Nephron (organoid): ENCODE results near the gene ESYT2.

Experiments used
- H3K27ac Mint-ChIP-seq, 3 experiments: 2 replicates each; pipeline ENCODE4 v1.8.0; 2020; ENCODE audit warnings: mixed read lengths in 3 of 3, mild to moderate bottlenecking in 2 of 3, moderate library complexity in 1 of 3
- H3K27me3 Mint-ChIP-seq: 2 replicates; pipeline ENCODE4 v1.8.0; 2021; ENCODE audit warnings: low read depth, mild to moderate bottlenecking, moderate library complexity, mixed read lengths
- H3K36me3 Mint-ChIP-seq: 2 replicates; pipeline ENCODE4 v1.8.0; 2020; ENCODE audit warnings: low read depth, mixed read lengths
- H3K4me1 Mint-ChIP-seq: 2 replicates; pipeline ENCODE4 v1.8.0; 2020; ENCODE audit warnings: mixed read lengths
- H3K4me3 Mint-ChIP-seq, 3 experiments: 2 replicates each; pipeline ENCODE4 v1.8.0; 2020; ENCODE audit warnings: mild to moderate bottlenecking in 3 of 3, mixed read lengths in 3 of 3, moderate library complexity in 2 of 3
- H3K9me3 Mint-ChIP-seq: 2 replicates; pipeline ENCODE4 v1.8.0; 2020; ENCODE audit warnings: mixed read lengths
- TF ChIP-seq, protein P1 (sequence below), 3 experiments: fragments of 200-600 bp; sonication (generic); IDR thresholded peaks; one replicate each; pipeline ENCODE4 v1.5.0; 2021; ENCODE audit warnings: antibody characterized with exemption in 3 of 3; ENCODE audit not compliant: unreplicated experiment in 3 of 3

ESYT2 gene

DNA sequence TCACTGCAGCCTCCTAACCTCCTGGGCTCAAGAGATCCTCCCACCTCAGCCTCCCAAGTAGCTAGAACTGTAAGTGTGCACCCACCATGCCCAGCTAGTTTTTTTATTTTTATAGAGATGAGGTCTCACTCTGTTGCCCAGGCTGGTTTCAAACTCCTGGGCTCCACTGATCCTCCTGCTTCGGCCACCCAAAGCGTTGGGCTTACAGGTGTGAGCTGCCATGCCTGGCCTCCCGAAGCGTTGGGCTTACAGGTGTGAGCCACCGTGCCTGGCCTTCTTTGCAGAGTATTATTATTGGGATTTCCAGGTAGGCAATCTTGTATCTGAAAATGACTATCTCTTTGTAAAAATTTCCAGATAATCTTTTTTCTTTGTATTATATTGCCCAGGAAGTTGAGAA lies 101.6 kb downstream of the ESYT2 start:
- TF ChIP-seq, protein P1, sequence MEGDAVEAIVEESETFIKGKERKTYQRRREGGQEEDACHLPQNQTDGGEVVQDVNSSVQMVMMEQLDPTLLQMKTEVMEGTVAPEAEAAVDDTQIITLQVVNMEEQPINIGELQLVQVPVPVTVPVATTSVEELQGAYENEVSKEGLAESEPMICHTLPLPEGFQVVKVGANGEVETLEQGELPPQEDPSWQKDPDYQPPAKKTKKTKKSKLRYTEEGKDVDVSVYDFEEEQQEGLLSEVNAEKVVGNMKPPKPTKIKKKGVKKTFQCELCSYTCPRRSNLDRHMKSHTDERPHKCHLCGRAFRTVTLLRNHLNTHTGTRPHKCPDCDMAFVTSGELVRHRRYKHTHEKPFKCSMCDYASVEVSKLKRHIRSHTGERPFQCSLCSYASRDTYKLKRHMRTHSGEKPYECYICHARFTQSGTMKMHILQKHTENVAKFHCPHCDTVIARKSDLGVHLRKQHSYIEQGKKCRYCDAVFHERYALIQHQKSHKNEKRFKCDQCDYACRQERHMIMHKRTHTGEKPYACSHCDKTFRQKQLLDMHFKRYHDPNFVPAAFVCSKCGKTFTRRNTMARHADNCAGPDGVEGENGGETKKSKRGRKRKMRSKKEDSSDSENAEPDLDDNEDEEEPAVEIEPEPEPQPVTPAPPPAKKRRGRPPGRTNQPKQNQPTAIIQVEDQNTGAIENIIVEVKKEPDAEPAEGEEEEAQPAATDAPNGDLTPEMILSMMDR (IDR thresholded peaks at IDR 0.05; ENCODE audit: unreplicated experiment in 3 of 3): no peak
- no peak overlapping the region for H3K27ac Mint-ChIP-seq
- no peak overlapping the region for H3K4me3 Mint-ChIP-seq
- H3K27me3 Mint-ChIP-seq: no peaks in the 10 kb centered on the region
- peaks cover 11% of the 10 kb centered on the region for H3K36me3 Mint-ChIP-seq
- no peaks in the 10 kb centered on the region for H3K9me3 Mint-ChIP-seq
- peaks cover 9% of the 10 kb centered on the region for H3K4me1 Mint-ChIP-seq

DNA sequence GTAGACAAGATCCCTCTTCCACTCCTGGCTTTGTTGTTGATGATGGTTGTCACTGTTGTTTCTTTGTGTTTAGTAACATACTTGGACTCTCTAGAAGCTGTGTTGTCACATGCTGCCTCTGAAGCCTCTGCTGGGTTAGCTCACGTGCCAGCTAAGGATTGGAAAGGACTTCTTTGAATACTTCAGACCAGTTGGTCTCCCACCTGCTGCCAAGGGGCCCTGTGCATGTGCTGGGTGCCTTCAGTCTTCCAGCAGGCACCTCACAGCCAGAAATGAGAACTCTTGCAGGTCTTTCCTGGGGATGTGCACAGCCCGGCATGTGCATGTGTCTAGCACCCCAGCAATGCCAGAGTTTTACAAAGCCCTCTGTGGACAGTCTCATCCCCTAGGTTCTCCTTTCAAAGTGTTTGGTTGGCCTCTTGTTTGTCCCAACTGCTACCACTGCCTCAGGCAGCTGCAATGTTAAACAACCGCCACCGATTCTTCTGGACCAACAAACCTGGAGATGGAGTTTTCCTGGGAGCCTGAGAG lies 103.0 kb downstream of the ESYT2 start:
- H3K27me3 Mint-ChIP-seq: no peaks in the 10 kb centered on the region
- peaks cover 11% of the 10 kb centered on the region for H3K36me3 Mint-ChIP-seq
- H3K4me1 Mint-ChIP-seq: peaks cover 9% of the 10 kb centered on the region
- TF ChIP-seq, protein P1 (IDR thresholded peaks at IDR 0.05; ENCODE audit: unreplicated experiment in 3 of 3): no peak
- no peak overlapping the region for H3K4me3 Mint-ChIP-seq
- no peak overlapping the region for H3K27ac Mint-ChIP-seq
- H3K9me3 Mint-ChIP-seq: no peaks in the 10 kb centered on the region

DNA sequence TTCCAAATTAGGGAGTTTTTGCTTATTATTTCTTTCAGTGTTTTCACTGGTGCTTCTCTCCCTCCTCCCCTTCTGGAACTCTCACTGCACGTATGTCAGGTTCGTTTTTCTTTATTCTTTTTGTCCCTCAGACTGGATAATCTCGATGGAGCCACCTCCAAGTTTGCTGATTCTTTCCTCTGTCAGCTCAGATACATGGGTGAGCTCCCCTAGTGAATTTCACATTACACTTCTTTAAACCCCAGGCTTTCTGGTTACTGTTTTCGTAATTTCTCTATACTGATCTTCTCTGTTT lies 103.9 kb downstream of the ESYT2 start:
- H3K27ac Mint-ChIP-seq: no peak overlapping the region
- TF ChIP-seq, protein P1 (IDR thresholded peaks at IDR 0.05; ENCODE audit: unreplicated experiment in 3 of 3): no peak
- H3K4me3 Mint-ChIP-seq: no peak overlapping the region

DNA sequence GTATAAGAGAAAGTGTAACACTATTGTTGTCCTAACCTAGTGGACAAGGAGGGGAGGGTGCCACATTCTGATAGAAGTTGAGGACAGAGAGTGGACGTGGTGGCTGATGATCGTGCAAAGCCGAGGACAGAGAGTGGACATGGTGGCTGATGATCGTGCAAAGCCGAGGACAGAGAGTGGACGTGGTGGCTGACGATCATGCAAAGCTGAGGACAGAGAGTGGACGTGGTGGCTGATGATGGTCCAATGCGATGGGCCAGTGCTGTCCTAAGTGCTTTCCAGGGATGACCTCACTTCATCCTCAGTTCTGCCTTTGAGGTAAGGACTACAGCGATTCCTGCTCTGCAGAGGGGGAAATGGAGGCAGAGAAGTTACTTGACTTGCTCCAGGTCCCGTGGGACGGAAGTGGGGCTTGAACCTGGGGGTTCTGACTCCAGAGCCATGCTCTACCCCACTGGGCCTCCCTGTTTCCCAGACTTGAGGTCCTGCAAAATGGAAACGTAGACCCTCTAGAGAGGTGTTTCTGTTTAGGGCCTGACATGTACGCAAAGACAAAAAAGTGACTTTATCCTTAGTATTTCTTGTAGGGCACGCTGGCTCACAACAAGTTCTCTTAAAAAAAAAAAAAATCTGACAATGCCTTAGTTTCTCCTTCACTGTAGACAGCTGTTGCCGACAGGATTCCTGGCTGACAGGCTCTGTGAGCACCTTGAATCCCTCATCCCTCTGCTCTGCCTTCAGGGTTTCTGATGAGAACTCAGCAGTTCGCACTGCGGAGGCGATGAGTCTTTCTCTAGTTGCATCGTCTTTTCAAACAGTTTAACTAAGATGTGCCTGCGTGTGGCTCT lies 104.4 kb downstream of the ESYT2 start:
- Mint-ChIP-seq H3K36me3 (peaks cover 3% of the 10 kb centered on the region), H3K4me1 (no peaks in the 10 kb centered on the region), H3K27me3 (no peaks in the 10 kb centered on the region), H3K4me3 (no peak overlapping the region), H3K27ac (no peak overlapping the region), H3K9me3 (no peaks in the 10 kb centered on the region)
- TF ChIP-seq, protein P1 (IDR thresholded peaks at IDR 0.05; ENCODE audit: unreplicated experiment in 3 of 3): no peak

More for the DNA sequence above, 103.9 kb downstream of the ESYT2 start:
- H3K27me3 Mint-ChIP-seq: no peaks in the 10 kb centered on the region
- peaks cover 4% of the 10 kb centered on the region for H3K4me1 Mint-ChIP-seq
- peaks cover 8% of the 10 kb centered on the region for H3K36me3 Mint-ChIP-seq
- no peaks in the 10 kb centered on the region for H3K9me3 Mint-ChIP-seq

DNA sequence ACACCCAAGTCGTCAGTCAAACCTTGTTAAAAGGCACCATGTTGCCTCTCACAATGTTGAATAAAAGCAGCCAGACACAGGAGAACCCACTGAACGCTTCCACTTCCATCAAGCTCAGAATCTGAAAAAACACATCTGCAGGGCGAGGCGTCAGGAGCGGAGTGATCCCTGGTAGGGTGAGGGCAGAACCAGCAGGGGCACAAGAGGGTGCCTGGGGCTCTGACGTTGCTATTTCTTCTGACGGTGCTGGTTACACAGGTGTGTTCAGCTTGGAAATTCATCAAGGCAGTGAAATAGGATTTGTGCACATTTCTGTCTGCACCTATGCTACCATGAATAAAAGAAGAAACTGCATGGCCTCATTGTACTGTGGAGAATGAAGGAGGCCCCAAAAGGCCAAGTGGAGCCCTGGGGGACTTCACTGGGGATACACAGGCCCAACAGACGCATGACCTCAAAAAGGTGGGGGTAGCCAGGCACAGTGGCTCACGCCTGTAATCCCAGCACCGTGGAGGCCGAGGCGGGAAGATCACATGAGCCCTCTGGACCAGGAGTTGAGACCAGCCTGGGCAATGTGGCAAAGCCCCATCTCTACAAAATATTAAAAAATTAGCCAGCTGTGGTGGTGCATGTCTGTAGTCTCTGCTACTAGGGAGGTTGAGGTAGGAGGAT lies 105.5 kb downstream of the ESYT2 start:
- no peak overlapping the region for H3K27ac Mint-ChIP-seq
- no peaks in the 10 kb centered on the region for H3K36me3 Mint-ChIP-seq
- TF ChIP-seq, protein P1 (IDR thresholded peaks at IDR 0.05; ENCODE audit: unreplicated experiment in 3 of 3): no peak
- H3K4me1 Mint-ChIP-seq: no peaks in the 10 kb centered on the region
- H3K27me3 Mint-ChIP-seq: peaks cover 5% of the 10 kb centered on the region
- no peak overlapping the region for H3K4me3 Mint-ChIP-seq
- H3K9me3 Mint-ChIP-seq: no peaks in the 10 kb centered on the region
